Measurements from ENCODE around the gene EIF4E.
"Not testable (repeated sequence)": the region's sequence is repeated elsewhere in the genome, so short reads cannot be mapped to it uniquely, and the experiment has no call there.

The EIF4E gene, protein sequence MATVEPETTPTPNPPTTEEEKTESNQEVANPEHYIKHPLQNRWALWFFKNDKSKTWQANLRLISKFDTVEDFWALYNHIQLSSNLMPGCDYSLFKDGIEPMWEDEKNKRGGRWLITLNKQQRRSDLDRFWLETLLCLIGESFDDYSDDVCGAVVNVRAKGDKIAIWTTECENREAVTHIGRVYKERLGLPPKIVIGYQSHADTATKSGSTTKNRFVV

DNA sequence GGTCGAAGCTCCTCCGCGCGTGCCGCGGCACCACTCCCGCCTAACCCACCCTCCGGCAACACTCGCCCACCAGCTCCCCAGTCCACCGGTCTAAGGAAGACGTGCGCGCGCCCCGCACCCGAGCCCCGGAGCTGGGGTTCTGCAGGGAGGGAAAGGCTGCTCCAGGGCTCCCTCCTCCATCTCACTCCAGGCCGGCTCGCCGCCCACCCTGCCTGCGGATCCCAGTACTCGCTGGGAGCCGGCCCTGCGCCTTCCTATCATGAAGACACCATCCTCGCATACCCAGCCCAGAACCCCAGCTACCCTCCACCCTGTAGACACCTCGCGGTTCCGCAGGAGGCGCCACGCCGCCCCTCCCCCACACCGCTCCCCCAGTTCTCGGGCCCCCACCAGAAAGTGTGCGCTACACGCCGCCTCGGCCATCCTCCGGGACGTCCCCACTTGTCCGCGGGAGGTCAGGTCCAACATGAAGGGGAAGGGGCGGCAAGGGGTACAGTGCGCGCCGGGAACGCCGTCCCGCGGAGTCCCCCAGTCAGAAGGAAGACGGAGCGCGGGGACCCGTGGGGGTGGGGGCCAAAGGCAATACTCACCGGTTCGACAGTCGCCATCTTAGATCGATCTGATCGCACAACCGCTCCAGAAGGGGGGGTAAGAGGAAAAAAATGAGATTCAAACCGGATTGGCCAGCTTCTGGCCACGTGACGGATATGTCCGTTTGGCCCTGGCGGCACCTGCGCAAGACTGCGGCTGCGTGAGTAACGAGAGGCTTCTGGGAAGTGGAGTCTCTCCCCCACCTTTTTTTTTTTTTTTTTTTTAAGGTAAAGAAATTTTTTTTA, at the start of gene EIF4E:
Gene EIF4E, minus strand, starts transcription at position 629 of the 836 bp plus-strand sequence. Its CDS starts 21 bp downstream, at position 608.
- DNase-seq, result peak; percentile 98

DNA sequence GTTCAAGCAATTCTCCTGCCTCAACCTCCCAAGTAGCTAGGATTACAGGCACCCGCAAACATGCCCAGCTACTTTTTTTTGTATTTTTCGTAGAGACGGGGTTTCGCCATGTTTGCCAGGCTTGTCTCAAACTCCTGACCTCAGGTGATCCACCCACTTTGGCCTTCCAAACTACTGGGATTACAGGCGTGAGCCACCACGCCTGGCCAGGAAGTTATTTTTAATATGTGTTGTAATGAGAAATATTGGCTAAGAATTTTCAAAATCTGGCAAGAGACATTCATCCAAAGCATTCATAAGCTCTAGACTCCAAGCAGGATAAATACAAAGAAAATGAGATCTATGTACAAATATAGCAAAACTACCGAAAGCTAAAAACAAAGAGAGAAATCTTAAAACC, 48.6 kb upstream of the EIF4E start:
- DNase-seq, result no peak

DNA sequence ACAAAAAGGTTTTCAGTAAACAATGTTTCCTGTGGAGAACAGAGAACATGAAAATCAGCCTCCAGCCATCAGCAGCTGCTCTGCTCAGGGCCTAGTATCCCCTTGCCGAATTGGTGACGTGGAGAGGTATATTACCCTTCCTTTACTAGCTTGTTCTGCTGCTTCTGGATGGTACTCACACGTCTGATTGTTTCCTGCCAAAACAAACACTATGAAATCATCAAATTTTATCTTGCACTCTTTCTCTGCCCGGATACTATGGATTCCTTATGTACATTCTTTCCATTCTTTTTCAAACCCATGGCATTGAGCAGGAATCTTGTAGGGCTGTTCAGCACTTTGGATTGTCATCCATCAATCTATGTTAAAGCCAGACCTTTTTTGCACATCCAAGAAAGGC, 47.8 kb upstream of the EIF4E start:
- no peak for DNase-seq

DNA sequence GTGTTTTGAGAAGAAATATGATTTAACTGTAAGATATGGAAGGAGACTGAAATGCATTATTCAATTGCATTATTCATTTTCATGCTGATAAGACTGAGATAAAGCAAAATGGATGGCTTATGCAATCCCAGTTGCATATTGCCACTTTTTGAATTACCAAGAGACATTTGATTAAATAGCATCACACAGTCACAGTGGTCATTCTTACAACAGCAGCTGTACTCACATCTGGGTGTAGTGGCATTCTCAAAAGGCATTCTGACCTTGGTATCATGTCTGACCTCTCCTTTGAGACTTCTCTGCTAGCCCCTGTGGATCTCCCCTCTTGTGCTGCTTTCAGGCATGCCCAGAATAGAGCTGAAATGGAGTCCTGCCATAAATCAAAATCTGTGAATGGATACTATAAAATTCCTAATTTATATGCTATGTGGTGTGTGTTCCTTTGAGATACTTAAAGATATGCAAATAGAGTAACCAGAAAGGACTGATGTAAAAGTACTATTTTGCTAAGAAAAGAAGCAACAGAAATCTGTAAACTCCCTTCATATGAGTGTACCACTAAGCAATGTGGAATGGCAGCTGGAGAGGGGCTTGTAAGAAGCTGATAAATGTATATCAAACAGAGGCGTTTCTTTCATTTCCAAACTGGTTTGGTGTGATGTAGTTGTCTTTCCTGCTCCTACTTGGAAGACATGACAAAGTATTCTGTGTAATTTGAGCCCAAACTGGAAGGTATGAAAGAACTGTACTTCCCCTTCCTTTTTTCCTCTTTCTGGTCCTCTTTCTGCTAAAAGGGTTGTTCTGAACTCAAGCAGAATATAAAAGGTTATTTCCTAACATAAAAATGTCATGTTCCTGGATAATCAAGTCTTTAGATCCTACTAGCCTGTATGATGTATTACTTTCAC, 41.2 kb upstream of the EIF4E start:
- DNase-seq, result no peak

DNA sequence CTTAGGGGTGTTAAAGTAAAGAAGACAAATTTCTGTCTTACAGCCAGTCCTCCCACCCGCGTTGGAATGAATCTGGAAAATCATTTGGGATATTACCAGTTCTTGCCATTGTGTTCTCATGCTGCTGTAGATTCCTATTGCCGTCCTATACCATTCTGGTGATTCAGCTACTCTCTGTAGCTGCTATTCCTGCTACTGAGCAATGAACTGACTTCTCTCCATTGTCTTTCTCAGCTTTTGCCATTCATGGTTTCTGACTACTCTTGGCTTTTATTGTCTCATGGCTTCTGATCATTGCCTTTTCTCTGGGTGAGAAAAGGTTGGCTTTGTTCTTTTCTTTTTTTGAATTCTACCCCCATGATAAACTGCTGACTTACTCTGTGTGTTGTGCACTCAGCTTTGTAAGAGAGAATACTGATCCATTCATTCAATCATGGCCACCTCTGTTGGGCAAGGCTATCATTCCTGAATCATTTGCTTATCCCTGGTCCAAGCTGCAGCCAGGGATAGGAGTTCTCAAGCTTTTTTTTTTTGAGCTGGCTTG, 38.9 kb upstream of the EIF4E start:
- no peak for DNase-seq

DNA sequence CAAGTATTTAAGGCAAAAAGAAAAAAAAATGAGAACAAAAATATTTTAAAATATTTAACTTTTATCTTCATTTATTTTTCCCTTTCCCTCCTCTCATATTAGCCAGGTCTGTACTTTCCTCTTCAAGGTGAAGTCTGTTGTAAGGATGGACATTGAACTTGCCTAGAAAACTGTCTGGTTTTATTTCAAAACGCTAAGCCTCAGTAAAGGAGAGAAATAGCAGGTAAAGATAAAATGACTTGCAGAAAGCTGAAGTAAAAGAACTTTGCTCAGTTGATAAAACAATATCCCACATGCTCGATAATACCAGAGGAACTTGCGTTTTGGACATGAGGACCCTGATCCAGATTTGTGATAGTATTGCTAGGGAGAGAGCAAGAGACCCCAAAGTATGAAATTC, 38.0 kb upstream of the EIF4E start:
- no peak for DNase-seq

DNA sequence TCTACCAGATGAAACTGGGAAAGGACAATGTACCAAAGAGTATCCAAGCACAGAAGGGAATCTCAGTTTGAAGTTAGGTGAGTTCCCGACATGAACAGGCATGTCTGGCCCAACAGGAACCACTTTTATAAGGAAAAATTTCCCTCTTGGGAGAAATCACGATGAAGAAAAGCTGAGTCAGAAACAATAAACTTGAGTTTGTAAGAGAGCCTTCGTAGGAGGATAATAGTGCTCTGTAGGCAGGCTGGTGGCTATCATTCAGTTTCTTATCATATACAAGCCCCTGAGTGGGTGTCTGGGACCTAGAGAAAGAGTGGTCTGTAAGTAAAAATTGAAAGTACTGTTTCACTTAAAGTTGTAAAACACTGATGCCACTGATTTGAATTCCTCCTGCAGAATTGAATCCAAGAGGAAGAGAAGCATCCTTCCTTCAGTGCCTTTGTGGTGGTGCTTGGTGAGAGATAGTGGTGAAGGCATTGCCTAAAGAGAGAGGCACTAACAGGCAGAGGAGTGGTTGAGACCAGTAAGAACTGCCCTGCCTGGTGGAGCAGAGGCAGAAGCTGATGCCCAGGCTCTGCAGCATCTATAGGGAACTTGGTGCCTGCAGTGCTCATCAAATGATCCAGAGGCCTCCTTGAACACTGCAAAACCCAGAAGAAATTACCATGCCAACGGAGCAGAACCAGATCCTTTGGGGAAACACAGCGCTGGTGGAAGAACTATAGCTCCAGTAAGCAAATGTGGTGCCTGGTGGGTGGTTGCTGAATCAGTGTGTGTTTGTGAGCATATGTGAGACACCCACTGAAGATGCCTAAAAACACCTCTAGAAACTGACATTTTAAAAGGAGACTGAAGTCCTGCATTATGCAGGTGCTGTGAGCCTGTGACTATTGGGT, 34.9 kb upstream of the EIF4E start:
- DNase-seq, result no peak

DNA sequence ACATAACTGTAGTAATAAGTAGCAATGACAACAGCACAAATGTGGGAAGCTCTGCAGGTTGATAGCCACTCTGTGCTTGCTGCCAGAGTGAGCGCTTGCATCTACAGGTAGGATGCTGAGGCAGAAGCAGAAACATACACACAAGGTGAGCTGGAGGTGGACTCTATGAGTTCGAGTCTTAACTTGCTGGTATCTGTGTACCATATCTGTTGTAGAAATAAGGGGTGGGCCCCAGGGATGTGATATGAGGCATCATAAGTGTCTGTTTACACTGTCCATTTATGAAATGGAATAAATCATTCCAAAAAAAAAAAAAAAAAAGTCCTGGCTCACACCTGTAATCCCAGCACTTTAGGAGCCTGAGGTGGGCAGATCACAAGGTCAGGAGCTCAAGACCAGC, 32.8 kb upstream of the EIF4E start:
- no peak for DNase-seq

DNA sequence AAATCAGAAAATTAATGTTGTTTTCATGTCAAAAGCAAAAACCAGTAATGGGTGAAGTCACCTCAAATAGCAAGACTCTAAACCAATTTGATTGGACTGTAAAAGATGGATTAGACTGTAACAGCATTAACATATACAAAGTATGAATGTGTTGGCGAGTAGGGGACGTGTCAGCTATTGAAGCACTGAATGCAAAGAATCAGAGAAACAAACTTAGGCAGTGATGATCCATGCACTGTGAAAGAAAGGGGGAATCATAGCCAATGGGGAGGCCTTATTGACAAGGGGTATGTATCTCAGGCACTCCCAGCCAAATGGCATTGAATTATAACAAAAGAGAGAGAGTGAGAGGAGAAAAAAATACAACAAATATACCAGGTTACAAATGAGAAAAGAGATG, 30.5 kb upstream of the EIF4E start:
- no peak for DNase-seq

DNA sequence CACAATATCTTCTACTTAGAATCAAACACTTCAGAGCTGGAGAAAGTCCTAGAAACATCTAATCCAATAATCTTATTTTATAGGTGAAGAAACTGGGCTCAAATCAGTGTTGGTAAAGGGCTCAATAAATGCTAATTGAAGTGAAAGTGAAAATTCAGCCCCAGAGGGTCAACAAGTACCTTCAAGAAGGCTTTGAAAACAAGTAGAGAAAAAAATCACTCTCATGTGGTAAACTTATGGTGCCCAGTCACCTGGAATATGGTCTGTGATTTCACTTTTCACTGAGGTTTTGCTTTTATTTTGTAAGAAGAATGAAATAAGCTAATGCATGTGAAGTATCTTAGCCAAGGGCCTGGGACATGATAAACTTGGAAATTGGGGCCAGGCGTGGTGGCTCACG, 29.1 kb upstream of the EIF4E start:
- no peak for DNase-seq

DNA sequence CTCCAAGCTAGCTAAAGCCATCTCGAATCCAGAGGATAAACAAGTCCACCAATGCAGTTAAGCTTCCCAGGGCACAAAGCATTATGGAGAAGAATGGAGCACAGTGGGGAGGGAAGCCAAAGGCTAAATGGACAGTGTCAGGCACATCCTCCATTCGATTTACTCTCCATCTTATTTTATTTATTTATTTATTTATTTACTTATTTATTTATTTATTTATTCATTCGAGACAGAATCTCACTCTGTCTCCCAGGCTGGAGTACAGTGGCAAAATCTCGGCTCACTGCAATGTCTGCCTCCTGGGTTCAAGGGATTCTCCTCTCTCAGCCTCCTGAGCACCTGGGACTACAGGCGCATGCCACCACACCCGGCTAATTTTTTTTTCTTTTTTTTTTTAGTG, 26.3 kb upstream of the EIF4E start:
- no peak for DNase-seq

DNA sequence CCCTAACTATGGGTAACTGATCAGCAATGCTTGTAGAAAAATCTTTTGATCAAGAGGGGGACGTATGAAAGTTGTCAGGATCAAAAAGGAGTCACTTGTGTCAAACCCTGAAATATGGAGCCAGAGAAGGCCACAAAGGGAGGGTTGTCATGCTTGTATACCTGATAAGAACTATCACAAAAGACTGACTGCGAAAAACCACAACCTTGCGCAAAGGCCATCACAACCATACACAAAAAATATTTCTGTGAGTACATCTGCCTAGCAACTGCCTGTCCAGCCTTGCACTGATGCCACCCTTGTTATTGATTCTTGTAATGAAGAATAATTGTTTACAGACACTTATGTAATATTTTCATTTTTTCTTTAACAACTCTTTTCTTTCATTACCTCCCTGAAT, 22.8 kb upstream of the EIF4E start:
- DNase-seq, result no peak

DNA sequence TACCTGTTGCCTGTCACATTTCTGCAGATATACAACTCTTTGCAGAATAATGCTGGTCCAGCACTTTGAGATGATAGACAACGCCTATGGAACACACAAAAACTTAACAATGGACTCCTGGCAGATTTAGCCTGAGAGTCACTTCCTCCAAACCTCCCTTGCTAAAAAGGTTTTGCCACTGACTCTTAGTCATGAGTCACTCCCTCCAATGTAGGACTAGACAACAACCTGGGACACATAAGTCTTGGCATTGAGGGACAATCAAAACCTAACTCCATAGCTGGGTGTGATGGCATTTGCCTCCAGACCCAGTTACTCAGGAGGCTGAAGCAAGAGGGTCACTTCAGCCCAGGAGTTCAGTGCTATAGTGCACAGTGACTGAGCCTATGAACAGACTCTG, 22.0 kb upstream of the EIF4E start:
- DNase-seq, result no peak

DNA sequence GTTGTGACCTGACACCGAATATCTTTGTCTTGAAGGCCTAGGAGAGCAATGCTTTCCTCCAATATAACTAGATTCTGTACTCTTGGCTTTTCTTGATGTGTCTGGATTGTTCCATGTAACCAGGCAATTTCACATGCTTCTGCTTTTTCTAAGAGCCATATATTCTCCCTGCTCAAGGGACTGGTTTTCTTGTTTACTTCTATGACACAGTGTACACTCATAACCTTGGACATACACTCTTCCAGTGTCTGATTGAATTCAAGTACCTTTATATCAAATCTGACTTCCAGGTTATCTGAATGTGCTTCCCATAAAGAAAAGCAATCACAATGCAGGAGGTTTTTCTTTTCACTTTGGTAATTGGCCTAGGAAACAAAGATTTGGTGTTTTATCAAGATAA, 17.4 kb upstream of the EIF4E start:
- DNase-seq, result no peak

DNA sequence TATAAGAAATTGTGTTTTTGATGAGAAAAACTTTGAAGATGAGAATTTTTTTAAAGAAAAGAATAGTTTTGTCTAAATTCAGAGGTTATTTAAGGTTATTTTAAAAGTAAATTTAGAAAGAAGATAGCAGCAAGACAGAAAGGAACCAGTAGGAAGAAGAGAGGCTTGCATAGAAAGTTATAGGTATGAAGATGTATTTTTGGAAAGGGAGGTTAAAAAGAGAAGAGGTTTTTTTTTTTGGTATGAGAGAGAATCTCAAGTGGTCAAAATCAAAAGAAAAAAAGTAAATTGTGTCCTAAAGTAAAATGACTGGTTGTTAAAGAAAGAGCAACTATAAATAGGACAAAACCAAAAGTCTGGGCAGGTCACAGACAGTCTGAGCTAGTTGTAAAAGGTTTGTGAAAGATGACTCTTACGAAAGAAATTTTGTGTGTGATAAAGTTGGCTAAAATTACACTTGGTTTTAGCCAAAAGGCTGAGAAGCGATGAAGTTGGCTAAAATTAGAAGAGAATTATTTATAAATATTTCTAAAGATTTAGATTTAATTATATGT, 16.4 kb upstream of the EIF4E start:
- DNase-seq, result no peak

DNA sequence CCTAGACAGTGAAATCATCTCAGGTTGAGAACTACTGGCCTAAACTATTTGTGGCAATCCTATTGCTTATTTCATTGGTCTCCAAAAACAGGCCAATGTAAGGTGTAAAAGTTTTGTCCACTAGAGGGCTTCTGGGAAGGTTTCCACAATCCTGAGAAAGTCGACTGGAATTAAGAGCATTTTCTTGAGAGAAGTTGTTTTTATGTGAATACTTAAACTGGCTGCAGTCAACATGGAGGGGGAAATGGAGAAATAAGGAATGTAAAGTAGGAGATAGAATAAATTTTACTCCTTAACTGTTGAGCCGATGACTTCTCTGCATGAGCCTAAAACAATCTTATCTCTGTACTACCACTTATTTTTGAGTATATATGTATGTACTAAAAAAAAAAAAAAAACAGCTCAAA, 11.0 kb upstream of the EIF4E start:
- DNase-seq, result no peak

DNA sequence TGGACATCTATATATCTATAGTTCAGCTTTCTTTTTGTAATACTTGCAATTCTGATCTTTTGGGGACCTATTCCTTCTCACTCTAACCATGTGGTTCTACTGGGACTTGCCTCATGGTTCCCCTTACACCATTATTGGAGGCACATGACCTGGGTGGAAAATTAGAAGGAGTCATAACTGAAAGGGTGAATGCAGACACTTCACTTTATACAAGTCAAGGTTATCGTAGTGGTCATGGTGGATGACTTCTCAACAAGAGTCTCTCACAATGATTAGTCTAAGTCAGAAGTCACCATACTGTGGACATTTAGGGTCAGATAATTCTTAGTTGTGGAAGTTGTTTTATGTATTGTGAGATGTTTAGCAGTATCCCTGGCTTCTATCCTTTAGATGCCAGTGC, 10.5 kb upstream of the EIF4E start:
- DNase-seq, result no peak

DNA sequence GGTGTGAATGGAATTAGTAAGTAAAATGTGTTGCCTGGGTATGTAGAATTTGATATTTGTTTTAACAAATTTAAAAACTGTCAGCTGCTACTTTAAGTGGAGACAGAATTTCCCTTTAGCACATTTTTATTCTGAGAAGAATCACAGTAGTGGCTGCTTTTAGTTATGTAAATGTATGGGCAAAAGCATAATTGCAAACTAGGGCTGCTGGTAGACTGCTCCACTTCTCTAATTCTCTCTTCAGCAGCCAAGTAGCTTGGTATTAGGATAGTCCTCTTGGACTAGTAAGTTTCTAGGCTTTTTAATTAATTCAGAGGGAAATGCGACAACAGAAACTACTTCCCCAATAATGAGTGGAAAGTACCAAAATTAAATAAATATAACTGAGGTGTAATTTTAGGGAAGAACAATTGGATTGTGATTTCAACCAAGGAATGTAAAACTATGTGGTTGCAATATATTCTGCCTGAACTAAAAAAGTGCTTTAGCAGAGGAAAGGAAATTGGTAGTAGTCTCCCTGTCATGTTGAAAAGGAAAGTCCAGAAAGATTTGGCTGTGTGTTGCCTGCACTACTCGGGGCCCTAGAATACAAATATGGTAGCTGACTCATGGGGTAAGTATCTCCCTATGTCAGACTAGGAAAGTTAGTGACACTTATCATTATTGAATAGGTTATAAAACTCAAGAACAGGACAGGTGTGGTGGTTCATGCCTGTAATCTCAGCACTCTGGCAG, 9.2 kb upstream of the EIF4E start:
- no peak for DNase-seq

DNA sequence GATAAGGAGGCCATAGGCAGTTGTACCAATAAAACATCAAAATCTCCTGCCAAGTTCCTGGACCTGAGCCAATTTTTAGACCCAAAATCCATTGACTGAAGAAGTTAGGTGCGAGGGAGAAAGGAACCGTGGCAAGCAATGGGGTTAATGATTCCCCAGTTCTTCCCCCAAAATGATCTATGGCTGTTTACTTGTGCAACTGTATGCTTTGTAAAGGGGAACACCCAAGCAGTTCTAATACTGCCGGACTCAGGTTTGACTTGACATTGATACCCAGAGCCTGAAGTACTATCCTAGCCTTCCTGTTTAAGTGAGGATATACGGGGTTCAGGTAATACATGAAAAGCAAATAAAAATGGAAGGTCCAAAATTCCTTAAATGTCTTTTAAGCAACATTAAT, 6.7 kb upstream of the EIF4E start:
- no peak for DNase-seq

DNA sequence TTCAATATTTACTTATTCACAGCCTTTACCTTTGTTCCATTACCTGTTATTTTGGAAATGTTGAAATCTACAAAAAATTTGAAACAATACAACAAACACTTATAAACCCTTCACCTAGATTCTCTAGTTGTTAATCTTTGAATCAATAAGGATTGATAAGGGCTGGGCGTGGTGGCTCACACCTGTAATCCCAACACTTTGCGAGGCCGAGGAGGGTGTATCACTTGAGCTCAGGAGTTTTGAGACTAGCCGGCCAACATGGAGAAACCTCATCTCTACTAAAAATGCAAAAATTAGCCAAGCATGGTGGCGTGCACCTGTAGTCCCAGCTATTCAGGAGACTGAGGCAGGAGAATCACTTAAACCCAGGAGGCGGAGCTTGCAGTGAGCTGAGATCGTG, 5.9 kb upstream of the EIF4E start:
- DNase-seq, result not testable (repeated sequence)

DNA sequence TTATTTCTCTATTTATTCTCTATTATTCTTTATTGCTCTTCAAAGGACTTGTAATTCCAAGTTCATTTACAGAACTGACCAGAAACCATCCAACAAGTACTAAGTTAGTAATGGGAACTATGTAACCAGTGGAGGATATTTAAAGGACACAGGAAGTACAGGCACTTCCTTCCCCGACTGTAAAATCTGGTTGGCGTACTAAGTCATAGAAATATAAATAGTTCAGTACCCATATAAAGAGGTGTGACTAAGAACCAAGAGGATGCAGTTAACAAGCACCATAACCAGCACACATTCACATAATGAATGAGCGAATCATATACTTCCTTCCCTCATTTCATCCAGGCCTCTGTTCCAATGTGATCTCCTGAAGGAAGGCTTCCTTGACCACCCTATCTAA, 3.6 kb upstream of the EIF4E start:
- DNase-seq, result no peak

All from stimulated activated CD4-positive, alpha-beta T cell treated with anti-CD3 and anti-CD28 coated beads, Interleukin-1b, Interleukin-23, amount 100 ng/mL, for 48 hours (primary cell).